ENCODE measurements around the gene PIP5K1C. TPM values are rescaled to one million over a fixed set of nuclear protein-coding genes. Genes with fewer than 3 reads are reported as not detected.

Gene PIP5K1C
- total RNA-seq, 1 donor from 2014 or later = 8.6 TPM

GRCh38 chr19:3678188-3678587, 22.1 kb downstream of the PIP5K1C start:
- Mint-ChIP-seq H3K36me3 (peaks cover 4% of the 10 kb centered on the region), H3K27me3 (ENCODE audit: insufficient read depth, low read depth) (peaks cover 5% of the 10 kb centered on the region), H3K4me1 (peaks cover 11% of the 10 kb centered on the region), H3K9me3 (no peaks in the 10 kb centered on the region), H3K27ac (no peak overlapping the region), H3K4me3 (no peak overlapping the region)
- Histone ChIP-seq H3F3A (ENCODE audit: low read depth) (no peaks in the 10 kb centered on the region), H3K36me3 (no peaks in the 10 kb centered on the region), H3K4me1 (peaks cover 6% of the 10 kb centered on the region), H3K9me3 (ENCODE audit: low read depth) (no peaks in the 10 kb centered on the region), H4K20me1 (ENCODE audit: low read depth) (peaks cover 63% of the 10 kb centered on the region), H2AFZ (replicated peaks) (no peak overlapping the region), H3K79me2 (ENCODE audit: low read depth) (peaks cover 65% of the 10 kb centered on the region), H3K4me3 (no peak overlapping the region), H3K27ac (no peak overlapping the region), H3K4me2 (no peak overlapping the region), H3K9ac (no peak overlapping the region), H3K27me3 (no peaks in the 10 kb centered on the region)
- TF ChIP-seq EZH2 (IDR thresholded peaks at IDR 0.05) = no peak
- no peak for TF ChIP-seq EZH2phosphoT487 (IDR thresholded peaks at IDR 0.05)
- TF ChIP-seq, protein P1, sequence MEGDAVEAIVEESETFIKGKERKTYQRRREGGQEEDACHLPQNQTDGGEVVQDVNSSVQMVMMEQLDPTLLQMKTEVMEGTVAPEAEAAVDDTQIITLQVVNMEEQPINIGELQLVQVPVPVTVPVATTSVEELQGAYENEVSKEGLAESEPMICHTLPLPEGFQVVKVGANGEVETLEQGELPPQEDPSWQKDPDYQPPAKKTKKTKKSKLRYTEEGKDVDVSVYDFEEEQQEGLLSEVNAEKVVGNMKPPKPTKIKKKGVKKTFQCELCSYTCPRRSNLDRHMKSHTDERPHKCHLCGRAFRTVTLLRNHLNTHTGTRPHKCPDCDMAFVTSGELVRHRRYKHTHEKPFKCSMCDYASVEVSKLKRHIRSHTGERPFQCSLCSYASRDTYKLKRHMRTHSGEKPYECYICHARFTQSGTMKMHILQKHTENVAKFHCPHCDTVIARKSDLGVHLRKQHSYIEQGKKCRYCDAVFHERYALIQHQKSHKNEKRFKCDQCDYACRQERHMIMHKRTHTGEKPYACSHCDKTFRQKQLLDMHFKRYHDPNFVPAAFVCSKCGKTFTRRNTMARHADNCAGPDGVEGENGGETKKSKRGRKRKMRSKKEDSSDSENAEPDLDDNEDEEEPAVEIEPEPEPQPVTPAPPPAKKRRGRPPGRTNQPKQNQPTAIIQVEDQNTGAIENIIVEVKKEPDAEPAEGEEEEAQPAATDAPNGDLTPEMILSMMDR (IDR thresholded peaks at IDR 0.05) = no peak
- no peak for DNase-seq (ENCODE audit: low spot score)

- Histone ChIP-seq H2AFZ (replicated peaks) (no peak overlapping the region), H4K20me1 (ENCODE audit: low read depth) (peaks cover 65% of the 10 kb centered on the region), H3F3A (ENCODE audit: low read depth) (no peaks in the 10 kb centered on the region), H3K9ac (no peak overlapping the region), H3K9me3 (ENCODE audit: low read depth) (no peaks in the 10 kb centered on the region), H3K27me3 (no peaks in the 10 kb centered on the region), H3K4me1 (peaks cover 27% of the 10 kb centered on the region), H3K27ac (no peak overlapping the region), H3K36me3 (no peaks in the 10 kb centered on the region), H3K4me2 (no peak overlapping the region), H3K4me3 (no peak overlapping the region), H3K79me2 (ENCODE audit: low read depth) (peaks cover 50% of the 10 kb centered on the region)
- Mint-ChIP-seq H3K36me3 (peaks cover 1% of the 10 kb centered on the region), H3K27ac (no peak overlapping the region), H3K27me3 (ENCODE audit: insufficient read depth, low read depth) (peaks cover 5% of the 10 kb centered on the region), H3K4me3 (peak overlapping the region; percentile 16), H3K4me1 (peaks cover 19% of the 10 kb centered on the region), H3K9me3 (no peaks in the 10 kb centered on the region)
- DNase-seq (ENCODE audit: low spot score) = no peak
- no peak for TF ChIP-seq EZH2 (IDR thresholded peaks at IDR 0.05)
- TF ChIP-seq EZH2phosphoT487 (IDR thresholded peaks at IDR 0.05) = no peak
- TF ChIP-seq, protein P1 (IDR thresholded peaks at IDR 0.05) = no peak
Observed at GRCh38 chr19:3674784-3675543, 25.3 kb downstream of the PIP5K1C start.

DNA sequence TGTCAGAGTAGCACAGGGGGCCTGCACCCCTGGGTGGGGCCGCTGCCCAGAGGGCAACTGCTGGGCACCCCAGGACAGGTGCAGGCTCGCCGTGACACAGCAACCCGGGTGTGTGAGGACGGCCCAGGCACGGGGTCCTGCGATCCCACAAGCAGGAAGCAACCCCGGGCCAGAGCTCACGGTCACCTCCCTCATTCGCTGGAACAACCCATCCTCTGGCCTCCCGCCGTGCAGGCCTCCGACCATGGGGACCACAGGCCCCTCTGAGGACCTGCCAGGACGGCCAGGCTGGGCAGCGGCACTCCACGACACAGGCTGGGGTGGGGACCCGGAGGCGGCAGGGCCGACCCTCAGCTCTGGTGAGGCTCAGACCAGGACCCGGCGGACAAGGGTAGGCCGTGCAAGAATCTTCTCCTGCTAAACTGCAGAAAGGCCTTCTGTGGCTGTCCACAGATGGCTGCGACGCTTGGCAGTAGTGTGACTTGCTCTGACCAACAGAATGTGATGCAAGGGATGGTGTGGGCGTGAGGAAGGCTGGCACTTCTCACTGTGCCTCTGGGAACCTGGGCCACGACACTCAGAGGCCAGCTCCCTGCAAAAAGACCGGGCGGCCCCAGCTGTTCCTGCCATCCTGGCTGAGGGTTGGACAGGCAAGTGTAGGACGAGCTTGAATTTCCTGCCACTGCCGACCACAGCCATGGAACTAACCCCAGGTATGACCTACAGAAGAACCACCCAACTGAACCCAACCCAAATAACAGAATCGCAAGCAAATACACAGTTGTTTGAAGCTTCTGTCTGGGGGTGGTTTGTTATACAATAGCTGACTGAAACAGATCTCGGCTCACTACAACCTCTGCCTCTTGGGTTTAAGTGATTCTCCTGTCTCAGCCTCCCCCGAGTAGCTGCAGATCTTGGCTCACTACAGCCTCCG, 26.5 kb downstream of the PIP5K1C start:
- H3K36me3 Mint-ChIP-seq = no peaks in the 10 kb centered on the region
- Histone ChIP-seq H3K36me3 (no peaks in the 10 kb centered on the region), H3K27me3 (no peaks in the 10 kb centered on the region)

More for the DNA sequence above, 26.5 kb downstream of the PIP5K1C start:
- no peak overlapping the region for H3K27ac Mint-ChIP-seq
- H2AFZ ChIP-seq (replicated peaks) = no peak overlapping the region
- TF ChIP-seq, protein P1 (IDR thresholded peaks at IDR 0.05) = no peak
- TF ChIP-seq EZH2 (IDR thresholded peaks at IDR 0.05) (no peak), EZH2phosphoT487 (IDR thresholded peaks at IDR 0.05) (no peak)
- peaks cover 6% of the 10 kb centered on the region for H3K27me3 Mint-ChIP-seq (ENCODE audit: insufficient read depth, low read depth)
- no peaks in the 10 kb centered on the region for H3K9me3 Mint-ChIP-seq
- H3K4me3 Mint-ChIP-seq = no peak overlapping the region
- H3K9ac ChIP-seq = peak overlapping the region; percentile 52
- H3K4me3 ChIP-seq = no peak overlapping the region
- no peak for DNase-seq (ENCODE audit: low spot score)
- H3K4me1 ChIP-seq = peaks cover 39% of the 10 kb centered on the region
- no peak overlapping the region for H3K4me2 ChIP-seq
- H3K79me2 ChIP-seq (ENCODE audit: low read depth) = peaks cover 50% of the 10 kb centered on the region
- no peaks in the 10 kb centered on the region for H3F3A ChIP-seq (ENCODE audit: low read depth)
- H4K20me1 ChIP-seq (ENCODE audit: low read depth) = peaks cover 74% of the 10 kb centered on the region
- H3K27ac ChIP-seq = no peak overlapping the region
- peaks cover 29% of the 10 kb centered on the region for H3K4me1 Mint-ChIP-seq
- H3K9me3 ChIP-seq (ENCODE audit: low read depth) = no peaks in the 10 kb centered on the region
